HG03159 (cell line): Measurements from ENCODE around the gene EPB41.
"Not testable (repeated sequence)": the region's sequence is repeated elsewhere in the genome, so short reads cannot be mapped to it uniquely, and the experiment has no call there.

Experiments used
- ATAC-seq: cut with Tn5 transposase; IDR thresholded peaks from one replicate; pipeline ENCODE4 v1.9.1; 2021; ENCODE audit warnings: mild to moderate bottlenecking, moderate library complexity; ENCODE audit not compliant: unreplicated experiment

EPB41 gene

DNA sequence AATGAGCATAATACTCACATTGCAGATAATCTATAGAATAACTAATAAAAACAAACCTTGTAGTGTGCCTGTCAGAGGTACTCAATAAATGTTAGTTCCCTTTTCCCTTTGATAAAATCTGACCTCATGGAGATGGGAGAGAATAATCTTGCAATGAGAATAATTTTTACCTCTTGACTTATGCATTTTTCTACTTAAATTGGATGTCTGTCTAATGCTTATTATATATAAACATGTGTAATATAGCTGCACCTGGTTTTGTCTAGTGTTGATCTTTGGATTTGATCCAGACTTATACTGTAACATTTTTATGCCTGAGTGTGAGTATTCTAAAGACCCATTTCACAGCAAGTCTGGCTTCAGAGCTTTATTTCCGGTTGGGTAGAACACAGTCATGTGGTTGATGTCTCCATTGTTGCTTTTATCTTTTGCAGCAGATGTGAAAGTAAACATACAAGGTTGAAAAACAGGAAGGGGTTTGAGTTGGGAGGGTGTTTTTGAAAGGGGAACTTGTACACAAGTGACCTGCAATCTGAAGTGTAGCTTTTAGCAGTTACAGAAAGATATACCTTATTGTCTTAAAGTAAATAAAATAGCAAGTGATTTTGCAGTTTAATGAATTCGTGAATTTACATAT, 12.4 kb downstream of the EPB41 start:
- peak; percentile 87 for ATAC-seq

DNA sequence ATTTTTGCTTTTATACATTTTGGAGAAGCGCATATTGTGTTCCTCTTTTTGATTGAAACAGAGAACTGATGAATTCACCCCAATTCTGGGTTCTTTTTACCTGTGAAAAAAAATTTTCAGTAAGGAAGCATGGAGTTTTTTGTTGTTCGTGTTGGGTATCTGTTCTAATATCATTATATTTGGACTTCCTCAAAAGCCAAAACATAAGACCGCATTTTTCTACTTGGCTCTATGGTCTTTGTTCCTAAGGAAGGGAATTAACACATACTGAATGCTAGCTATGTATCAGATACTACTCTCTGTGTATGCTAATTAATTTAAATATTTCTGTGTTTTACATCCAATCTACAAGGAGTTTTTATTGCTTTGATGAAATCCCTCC, 12.9 kb downstream of the EPB41 start:
- ATAC-seq = no peak

DNA sequence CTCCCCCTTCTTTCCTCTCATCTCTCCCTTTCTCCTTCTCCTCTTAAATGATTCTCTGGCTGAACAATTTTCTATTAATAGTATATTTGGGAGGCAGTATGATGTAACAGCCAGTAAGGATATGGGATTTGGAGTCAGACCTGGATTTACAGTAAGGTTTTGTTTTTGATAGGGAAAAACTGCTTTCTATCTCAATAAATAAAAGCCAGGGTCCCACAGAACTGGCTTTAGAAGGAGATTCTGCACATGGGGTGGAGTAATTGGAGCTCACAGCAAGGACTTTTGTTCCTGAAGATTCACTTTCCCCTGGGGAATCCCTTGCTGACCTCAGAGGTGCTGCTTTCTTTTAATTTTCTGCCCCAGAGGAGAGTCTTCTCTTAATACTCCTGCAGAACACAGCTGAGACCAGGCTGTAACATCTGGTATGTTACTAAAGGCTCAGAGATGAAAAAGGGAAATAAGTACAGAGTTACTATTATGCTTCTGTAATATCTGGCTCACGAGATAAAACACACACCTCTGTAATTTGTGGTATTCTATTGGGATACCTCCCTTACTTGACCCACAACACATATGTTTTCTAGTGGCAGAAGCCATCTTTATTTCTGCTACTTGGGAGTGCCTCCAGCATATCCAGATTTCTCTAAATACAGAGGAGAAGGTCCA, 13.4 kb downstream of the EPB41 start:
- ATAC-seq = no peak

DNA sequence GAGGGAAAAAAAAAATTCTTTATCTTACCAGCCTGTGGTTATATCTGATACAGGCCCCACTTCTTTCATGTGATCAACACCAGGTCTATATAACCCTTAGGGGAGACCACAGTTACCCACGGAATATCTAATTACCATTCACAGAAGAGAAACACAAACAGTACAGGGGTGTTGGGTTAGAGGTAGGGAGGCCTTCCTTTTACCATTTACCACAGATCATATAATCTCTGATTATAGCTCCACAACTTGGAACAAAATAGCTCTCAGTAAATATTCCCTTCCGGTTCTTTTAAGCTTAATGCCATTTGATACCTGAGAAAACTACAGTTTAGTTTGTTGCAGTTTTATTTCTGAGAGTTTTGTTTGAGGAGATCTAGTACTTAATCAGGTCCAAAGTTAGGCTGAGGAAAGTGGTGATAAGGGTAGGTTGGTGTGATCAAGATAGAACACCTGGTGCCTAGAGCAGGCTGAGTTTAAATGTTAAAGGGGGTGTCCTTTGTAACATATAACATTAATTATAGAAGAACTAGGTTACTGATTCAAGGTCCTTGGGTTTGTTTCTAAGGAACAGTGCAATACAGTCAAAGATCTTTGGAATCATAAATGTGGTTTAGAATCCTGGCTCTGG, 14.1 kb downstream of the EPB41 start:
- ATAC-seq = no peak

DNA sequence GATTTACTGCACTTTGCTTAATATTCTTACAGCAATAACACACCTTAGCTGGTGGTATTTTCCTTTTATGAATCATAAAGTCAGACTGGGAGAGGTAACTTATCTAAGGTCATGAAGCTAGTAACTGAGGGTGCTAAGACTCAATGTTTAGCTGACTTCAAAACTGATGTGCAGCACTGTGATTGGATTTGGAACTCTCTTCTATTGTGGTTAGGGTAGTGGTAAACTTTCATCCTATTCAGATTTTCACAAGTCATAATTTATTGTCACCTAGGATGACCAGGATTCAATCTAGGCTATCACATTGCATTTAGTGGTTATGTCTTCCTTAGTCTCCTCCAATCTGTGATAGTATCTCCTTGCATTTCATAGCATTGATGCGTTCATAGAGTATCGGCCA, 18.9 kb downstream of the EPB41 start:
- ATAC-seq = no peak

DNA sequence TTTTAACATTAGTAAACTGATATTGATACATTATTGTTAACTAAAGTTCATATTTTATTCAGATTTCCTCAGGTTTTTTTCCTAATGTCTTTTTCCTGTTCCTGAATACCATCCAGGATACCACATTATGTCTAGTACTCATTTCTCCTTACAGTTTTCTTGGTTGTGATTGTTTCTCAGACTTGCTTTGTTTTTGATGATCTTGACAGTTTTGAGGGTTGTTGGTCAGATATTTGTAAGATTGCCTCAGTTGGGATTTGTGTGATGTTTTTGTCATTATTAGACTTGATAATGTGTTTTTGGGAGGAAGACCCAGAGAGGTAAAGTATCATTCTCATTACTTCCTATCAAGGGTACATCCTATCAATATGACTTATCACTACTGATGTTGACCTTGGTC, 19.5 kb downstream of the EPB41 start:
- ATAC-seq = no peak

DNA sequence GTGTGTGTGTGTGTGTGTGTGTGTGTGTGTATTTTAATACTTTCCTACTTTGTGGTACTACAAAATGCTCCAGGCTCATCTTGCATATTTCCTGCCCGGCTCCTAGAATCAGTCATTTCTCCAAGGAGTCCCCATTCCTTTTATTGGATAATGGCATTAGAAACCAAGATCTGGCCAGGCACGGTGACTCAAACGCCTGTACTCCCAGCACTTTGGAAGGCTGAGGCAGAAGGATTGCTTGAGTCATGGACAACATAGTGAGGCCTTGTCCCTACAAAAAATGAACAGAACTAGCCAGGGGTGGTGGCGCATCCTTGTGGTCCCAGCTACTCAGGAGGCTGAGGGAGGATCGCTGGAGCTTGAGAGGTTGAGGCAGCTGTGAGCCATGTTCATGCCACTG, 20.3 kb downstream of the EPB41 start:
- ATAC-seq = no peak

DNA sequence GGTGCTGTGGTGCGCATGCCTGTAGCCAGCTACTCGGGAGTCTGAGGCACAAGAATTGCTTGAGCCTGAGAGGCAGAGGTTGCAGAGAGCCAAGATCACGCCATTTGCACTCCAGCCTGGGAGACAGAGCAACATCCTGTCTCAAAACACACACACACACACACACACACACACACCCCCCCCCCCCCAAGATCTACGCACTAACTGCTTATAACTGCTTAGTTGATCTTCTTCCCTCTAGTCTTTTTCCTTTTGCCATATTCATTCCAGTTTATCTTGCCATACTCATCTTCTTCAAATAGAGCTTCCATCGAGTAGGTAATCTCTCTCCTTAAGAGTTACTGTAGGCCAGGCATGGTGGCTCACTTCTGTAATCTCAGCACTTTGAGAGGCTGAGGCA, 20.9 kb downstream of the EPB41 start:
- no peak for ATAC-seq

DNA sequence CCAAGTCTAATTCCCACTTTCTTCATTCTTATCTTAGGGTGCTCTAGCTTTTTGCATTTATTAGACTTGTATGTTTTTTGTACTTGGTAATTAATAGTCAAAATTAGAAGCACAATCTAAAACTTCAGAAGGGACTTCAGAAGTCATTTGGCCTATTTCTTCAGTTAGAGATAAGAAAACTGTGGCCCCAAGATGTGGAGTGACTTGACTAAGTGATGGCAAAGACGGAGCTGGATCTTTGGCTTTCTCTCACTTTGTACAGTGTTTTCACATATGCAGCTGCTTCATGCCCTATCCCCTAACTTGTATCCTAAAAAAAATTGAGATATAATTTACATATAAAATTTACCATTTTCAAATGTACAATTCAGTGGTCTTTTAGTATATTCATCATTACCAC, 21.7 kb downstream of the EPB41 start:
- no peak for ATAC-seq

DNA sequence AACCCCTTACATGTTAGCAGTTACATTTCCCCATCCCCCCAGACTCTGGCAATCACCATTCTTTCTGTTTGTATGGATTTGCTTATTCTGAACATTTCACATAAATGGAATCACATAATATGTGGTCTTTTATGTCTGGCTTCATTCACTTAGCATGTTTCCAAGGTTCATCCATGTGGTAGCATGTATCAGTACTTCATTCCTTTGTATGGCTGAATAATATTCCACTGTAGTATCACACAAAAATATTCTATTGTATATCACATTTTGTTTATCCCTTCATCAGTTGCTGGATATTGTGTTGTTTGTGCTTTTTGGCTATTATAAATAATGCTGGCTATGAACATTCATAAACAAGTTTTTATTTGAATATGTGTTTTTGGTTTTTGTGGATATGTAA, 22.2 kb downstream of the EPB41 start:
- no peak for ATAC-seq

DNA sequence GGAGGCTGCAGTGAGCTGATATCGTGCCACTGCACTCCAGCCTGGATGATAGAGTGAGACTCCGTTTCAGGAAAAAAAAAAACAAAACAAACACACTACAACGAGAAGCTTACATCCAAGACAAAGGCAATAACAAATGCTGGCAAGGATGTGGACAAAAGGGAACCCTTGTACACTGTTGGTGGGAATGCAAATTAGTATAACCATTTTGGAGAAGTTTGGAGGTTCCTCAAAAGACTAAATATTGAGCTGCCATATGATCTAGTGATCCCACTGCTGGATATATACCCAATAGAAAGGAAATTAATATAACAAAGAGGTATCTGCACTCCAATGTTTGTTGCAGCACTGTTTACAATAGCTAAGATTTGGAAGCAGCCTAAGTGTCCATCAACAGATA, 29.2 kb downstream of the EPB41 start:
- ATAC-seq = not testable (repeated sequence)

DNA sequence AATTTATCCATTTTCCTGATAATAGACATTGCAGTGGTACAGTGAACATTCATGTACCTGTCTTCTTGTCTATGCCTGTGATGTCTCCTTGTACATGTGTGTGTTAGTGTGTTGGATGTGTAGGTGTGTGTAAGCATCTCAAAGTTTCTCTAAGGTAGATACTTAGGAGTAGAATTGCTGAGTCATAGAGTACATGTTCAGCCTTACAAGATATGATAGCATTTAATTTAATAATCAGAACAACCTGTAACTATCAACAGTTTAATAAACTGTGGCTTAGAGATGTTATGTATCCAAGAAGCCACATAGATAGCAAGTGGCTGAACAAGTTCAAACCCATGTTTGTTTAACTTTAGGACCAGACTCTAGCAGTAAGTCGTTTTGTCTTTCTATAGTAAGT, 35.6 kb downstream of the EPB41 start:
- no peak for ATAC-seq

DNA sequence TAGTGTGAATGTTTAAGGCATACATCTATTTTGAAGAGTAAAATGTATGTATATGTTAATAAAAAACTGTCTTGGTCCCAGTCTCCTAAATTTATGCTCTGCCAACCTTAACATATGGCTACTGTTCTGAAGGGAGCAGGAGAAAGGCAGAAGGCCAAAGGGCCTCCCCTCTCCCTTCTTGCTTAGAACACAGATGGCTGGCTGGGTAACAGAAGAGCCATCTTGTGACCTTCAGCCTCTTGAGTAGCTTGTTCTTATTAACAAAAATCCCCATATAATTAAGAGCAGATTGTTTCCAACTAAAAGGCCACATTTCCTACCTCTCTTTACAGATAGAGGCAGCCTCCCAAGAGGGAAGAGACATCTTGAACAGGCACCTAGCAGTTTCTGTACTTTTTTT, 36.1 kb downstream of the EPB41 start:
- ATAC-seq = no peak

DNA sequence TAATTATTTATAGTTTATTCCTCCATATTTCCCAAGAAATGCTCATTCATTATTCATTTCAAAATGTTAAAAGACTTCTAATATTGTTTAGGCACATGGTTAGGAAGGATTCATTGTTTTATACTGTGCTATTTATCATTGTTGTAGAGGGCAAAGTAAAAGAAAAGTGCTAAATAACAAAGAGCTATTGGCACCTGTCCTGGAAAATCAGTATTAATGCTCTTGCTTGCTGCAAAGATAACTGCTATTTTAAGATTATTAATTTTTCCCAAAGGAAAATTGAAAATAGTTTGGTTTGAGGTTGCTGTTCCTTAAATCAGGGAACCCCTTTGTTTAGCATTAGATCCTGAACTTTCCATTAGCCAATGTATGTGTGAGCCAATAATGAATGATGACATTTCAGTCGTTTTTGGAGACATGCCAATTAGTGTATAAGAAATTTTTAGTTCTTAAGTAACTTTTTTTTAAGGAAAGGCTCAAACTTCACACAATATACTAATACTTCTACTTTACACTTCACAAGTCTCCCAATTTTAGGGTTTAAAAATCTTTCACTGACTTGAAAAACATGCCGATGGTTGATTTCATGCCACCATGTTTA, 39.9 kb downstream of the EPB41 start:
- ATAC-seq = no peak

DNA sequence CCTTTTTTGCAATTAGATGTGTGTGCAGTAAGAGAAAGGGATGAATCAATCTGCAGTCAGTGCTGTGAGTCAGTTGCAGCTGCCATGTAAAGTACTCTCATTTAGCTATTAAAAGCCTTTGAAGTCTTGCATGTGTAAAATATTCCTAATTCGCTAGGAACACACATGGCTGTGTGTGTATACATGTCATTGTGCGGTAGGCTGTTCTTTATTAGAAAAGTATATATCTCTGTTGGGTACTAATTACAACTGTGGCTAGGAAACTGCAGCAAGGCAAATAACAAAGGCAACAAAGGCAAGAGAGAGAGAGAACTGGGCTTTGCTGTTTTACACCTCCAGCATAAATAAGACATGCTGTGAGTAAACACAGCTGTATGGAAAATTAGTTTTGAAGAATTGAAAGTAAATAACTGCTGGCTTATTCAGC, 41.7 kb downstream of the EPB41 start:
- no peak for ATAC-seq

DNA sequence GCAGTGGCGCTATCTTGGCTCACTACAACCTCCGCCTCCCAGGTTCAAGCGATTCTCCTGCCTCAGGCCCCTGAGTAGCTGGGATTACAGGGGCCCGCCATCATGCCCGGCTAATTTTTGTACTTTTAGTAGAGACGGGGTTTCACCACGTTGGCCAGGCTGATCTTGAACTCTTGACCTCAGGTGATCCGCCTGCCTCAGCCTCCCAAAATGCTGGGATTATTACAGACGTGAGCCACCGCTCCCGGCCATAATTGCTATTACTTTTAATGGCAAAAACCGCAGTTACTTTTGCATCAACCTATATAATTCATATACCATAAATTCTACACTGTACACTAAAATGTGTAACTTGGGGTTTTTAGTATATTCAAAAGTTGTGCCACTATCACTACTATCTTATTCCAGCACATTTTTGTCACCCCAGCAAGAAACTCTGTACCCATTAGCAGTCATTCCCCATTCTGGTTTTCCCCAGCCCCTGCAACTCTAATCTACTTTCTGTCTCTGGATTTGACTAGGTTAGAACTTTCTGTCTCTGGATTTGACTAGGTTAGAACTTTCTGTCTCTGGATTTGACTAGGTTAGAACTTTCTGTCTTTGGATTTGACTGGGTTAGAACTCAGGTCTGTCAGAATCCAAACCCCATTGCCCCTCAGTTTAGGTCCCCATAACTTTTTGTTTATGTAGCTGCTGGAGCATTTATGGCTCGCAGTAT, 47.9 kb downstream of the EPB41 start:
- not testable (repeated sequence) for ATAC-seq

DNA sequence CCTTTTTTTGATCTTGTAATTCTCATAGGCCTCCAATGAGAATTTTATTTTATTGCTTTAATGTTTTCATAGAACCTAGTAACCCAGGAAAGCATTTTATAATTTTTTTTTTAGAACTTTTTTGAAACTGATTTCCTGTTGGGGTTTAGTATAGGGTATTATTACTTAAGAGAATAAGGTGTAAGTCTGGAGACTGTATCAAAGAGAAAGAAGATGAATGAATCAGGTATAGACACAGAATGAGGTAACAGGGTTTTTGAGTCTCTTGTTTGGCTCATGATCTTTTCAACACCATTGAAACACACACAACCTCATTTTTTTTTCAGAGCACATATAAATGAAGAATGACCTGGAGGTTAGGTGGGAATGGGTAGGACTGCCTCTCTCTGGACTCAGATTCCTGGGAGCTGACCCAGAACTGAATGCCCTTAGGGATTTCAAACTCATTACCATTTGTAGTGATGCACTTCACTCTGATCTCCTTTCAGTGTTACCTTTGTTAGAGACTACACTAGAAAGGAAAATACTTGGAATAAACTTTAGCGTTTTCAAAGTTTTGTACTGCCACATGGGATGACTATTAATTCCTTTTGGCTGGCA, 51.0 kb downstream of the EPB41 start:
- no peak for ATAC-seq

DNA sequence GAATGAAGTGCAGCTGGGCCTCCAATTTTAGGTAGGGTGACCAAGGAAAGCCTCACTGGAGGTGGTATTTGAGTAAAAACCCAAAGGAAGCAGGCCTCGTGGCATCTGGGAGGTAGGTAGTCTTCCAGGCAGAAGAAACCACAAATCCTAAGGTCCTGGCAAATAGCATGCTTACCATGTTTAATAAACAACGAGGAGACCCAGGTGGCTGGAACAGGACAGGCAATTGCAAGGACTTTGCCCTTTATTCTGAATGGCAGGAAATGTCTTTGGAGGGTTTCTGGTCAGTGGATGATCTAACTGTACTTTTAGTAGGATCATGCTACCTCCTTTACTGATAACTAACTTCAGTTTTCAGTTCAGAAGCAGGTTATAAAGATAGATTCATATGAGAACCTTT, 52.2 kb downstream of the EPB41 start:
- no peak for ATAC-seq

DNA sequence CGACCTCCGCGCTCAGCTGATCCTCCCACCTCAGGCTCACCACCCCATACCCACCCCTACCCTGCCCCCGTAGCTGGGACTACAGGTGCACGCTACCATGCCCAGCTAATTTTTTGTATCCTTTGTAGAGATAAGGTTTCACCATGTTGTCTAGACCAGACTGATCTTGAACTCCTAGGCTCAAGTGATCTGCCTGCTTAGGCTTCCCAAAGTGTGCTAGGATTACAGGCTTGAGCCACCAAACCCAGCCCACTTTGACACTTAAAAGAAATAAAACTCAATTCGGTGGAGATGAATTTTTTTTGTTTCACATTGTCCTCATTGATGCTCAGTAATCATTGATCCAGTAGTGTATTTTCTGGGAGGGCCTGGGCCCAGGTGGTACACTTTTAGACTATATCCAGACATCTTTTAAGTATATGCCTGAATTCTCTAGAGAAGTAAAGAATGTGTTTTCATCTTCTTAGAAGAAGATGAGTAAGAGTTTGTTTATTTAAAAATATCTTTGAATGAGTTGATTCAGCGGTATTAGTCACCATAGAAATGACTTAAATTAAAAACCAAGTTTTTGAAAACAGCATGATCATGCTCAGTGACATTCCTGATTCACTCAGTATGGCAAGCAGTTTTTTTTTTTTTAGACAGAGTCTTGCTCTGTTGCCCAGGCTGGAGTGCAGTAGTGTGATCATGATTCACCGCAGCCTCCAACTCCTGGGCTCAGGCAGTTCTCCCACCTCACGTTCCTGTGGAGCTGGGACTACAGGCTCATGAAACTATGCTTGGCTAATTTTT, 57.8 kb downstream of the EPB41 start:
- no peak for ATAC-seq
